Measurements from ENCODE around the gene MS4A4A.
"Not testable (repeated sequence)": the region's sequence is repeated elsewhere in the genome, so short reads cannot be mapped to it uniquely, and the experiment has no call there.

MS4A4A gene

DNA sequence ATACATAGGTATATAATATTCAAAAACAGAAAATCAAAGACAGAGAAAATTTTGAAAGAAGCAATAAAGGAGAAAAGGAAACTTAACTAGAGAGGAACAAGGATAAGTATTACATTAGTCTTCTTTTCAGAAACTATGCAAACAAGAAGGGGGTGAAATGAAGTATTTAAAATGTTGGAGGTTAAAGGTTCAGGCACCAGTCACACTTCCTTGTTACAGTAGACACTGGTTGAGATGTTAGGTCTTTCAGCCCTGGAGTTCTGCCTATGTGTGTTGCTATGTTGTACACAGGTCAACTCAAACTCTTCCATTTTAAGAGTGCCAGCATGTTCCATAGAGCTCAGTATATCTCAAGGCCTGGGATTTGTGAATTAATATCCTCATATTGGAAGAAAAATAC, 6.0 kb upstream of the MS4A4A start:
- H3K4me3 ChIP-seq = no peak overlapping the region
- no peak for DNase-seq (ENCODE audit: low spot score)
- TF ChIP-seq CTCF (IDR thresholded peaks at IDR 0.05) = no peak
- no peak overlapping the region for H3K27ac ChIP-seq

GRCh38 chr11:60281485-60281884, 1.0 kb downstream of the MS4A4A start:
- TF ChIP-seq CTCF (IDR thresholded peaks at IDR 0.05) = no peak
- DNase-seq (ENCODE audit: low spot score) = no peak
- Histone ChIP-seq H3K27ac (peak overlapping the region in 1 of 2 donors; percentile 76), H3K4me3 (peak overlapping the region; percentile 37)

- no peak for TF ChIP-seq CTCF (IDR thresholded peaks at IDR 0.05)
- peak overlapping the region in 1 of 2 donors; percentile 76 for H3K27ac ChIP-seq
- peak overlapping the region; percentile 38 for H3K4me3 ChIP-seq
These were observed 1.8 kb downstream of the MS4A4A start for GRCh38 chr11:60282286-60282685.

GRCh38 chr11:60285411-60286126, 5.1 kb downstream of the MS4A4A start:
- DNase-seq (ENCODE audit: low spot score); H3K4me3 ChIP-seq: not testable (repeated sequence)
- H3K27ac ChIP-seq = peak overlapping the region in 1 of 2 donors; percentile 11

More at GRCh38 chr11:60282286-60282685, 1.8 kb downstream of the MS4A4A start:
- DNase-seq (ENCODE audit: low spot score) = no peak

DNA sequence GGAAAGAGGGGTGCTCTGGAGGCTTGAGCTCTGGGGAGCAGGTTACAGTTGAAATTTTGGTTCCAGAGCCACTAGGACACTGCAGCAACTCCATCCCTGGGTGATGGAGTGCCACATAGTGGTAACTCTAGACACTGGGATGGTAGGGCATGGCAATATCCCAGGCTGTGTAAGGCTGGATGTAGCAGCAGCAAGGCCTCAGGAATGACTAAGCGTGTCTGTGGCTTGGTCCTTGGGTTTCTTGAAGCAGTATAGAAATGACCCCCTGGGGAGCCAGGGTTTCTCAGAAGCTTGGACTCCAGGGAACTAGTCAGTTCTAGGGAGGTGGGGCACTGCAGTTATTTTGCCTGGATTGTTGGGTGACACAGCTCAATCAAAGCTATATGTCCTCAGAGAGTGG, 8.1 kb downstream of the MS4A4A start:
- H3K27ac ChIP-seq = no peak overlapping the region
- no peak overlapping the region for H3K4me3 ChIP-seq
- no peak for TF ChIP-seq CTCF (IDR thresholded peaks at IDR 0.05)
- DNase-seq (ENCODE audit: low spot score) = no peak

DNA sequence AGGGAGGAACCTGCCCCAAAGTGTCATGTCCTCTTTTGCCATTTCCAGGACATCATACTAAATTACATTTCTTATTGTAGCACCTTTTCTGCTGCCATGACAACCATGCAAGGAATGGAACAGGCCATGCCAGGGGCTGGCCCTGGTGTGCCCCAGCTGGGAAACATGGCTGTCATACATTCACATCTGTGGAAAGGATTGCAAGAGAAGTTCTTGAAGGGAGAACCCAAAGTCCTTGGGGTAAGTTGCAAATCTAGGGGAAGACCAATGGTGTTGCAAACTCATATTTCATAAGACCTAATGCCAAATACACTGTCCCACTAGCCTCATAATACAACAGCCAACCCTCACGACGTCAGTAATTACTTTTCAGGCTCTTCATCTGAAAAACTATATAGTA, 11.7 kb downstream of the MS4A4A start:
- no peak for TF ChIP-seq CTCF (IDR thresholded peaks at IDR 0.05)
- no peak for DNase-seq (ENCODE audit: low spot score)
- Histone ChIP-seq H3K4me3 (no peak overlapping the region), H3K27ac (no peak overlapping the region)

GRCh38 chr11:60301178-60301577, 20.7 kb downstream of the MS4A4A start:
- TF ChIP-seq CTCF (IDR thresholded peaks at IDR 0.05) = no peak
- DNase-seq (ENCODE audit: low spot score) = no peak
- H3K4me3 ChIP-seq = no peak overlapping the region
- no peak overlapping the region for H3K27ac ChIP-seq

DNA sequence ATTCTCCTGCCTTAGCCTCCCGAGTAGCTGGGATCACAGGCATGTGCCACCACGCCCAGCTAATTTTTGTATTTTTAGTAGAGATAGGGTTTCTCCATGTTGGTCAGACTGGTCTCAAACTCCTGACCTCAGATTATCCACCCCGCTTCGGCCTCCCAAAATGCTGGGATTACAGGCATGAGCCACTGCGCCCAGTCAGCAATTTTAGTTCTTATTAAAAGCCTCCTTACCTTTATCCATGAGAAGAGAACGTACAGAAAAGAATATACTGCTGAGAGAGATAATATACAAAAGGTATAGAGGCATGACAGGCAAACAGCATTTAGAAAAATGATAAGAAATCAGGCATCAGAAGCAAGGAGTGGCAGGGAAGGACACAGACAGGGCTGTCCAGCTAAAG, 21.4 kb downstream of the MS4A4A start:
- DNase-seq (ENCODE audit: low spot score); H3K27ac ChIP-seq; H3K4me3 ChIP-seq: not testable (repeated sequence)

Measured in coronary artery (tissue), 2 donors.